HK-2 (cell line): ENCODE data around the gene UGT1A10.
"Not testable (repeated sequence)": the region's sequence is repeated elsewhere in the genome, so short reads cannot be mapped to it uniquely, and the experiment has no call there.

Experiments
- DNase-seq: peaks from one replicate; pipeline ENCODE4 v3.0.0-alpha.2; 2018; ENCODE audit not compliant: unreplicated experiment

UGT1A10 gene

GRCh38 chr2:233636306-233636705, at the start of gene UGT1A10:
Gene UGT1A10, plus strand, starts transcription at chr2:233636448. Its CDS starts 75 bp downstream, at chr2:233636523.
- not testable (repeated sequence) for DNase-seq

- no peak for DNase-seq
Measured at GRCh38 chr2:233588400-233588799, 47.8 kb upstream of the UGT1A10 start.

- not testable (repeated sequence) for DNase-seq
Measured at GRCh38 chr2:233592706-233593105, 43.5 kb upstream of the UGT1A10 start.

GRCh38 chr2:233593201-233593600, 43.0 kb upstream of the UGT1A10 start:
- no peak for DNase-seq

GRCh38 chr2:233597522-233597921, 38.7 kb upstream of the UGT1A10 start:
- no peak for DNase-seq

- no peak for DNase-seq
Measured at GRCh38 chr2:233598952-233599351, 37.3 kb upstream of the UGT1A10 start.

GRCh38 chr2:233600386-233600785, 35.9 kb upstream of the UGT1A10 start:
- peak; percentile 27 for DNase-seq

- no peak for DNase-seq
Measured at GRCh38 chr2:233602076-233602475, 34.2 kb upstream of the UGT1A10 start.

- no peak for DNase-seq
Measured at GRCh38 chr2:233603520-233603919, 32.7 kb upstream of the UGT1A10 start.

- DNase-seq, result no peak
Measured at GRCh38 chr2:233604826-233605225, 31.4 kb upstream of the UGT1A10 start.

- DNase-seq, result no peak
Measured at GRCh38 chr2:233605680-233606079, 30.6 kb upstream of the UGT1A10 start.

GRCh38 chr2:233611284-233611683, 25.0 kb upstream of the UGT1A10 start:
- no peak for DNase-seq

GRCh38 chr2:233617476-233617875, 18.8 kb upstream of the UGT1A10 start, which contains the start of gene UGT1A8:
Gene UGT1A8, plus strand, starts transcription at chr2:233617633. Its CDS starts 75 bp downstream, at chr2:233617708.
- not testable (repeated sequence) for DNase-seq

- no peak for DNase-seq
Measured at GRCh38 chr2:233620204-233620603, 16.0 kb upstream of the UGT1A10 start.

GRCh38 chr2:233621863-233622262, 14.4 kb upstream of the UGT1A10 start:
- DNase-seq, result not testable (repeated sequence)

- no peak for DNase-seq
Measured at GRCh38 chr2:233627331-233628025, 8.8 kb upstream of the UGT1A10 start.

- no peak for DNase-seq
Measured at GRCh38 chr2:233638836-233639235, 2.6 kb downstream of the UGT1A10 start.

- no peak for DNase-seq
Measured at GRCh38 chr2:233639860-233640259, 3.6 kb downstream of the UGT1A10 start.

- DNase-seq, result no peak
Measured at GRCh38 chr2:233643128-233643527, 6.9 kb downstream of the UGT1A10 start.

GRCh38 chr2:233646033-233646432, 9.8 kb downstream of the UGT1A10 start:
- DNase-seq, result not testable (repeated sequence)

GRCh38 chr2:233650981-233651380, 14.7 kb downstream of the UGT1A10 start:
- no peak for DNase-seq

GRCh38 chr2:233651430-233651829, 15.2 kb downstream of the UGT1A10 start:
- no peak for DNase-seq

GRCh38 chr2:233654501-233654900, 18.3 kb downstream of the UGT1A10 start:
- DNase-seq, result no peak

- DNase-seq, result no peak
Measured at GRCh38 chr2:233655043-233655442, 18.8 kb downstream of the UGT1A10 start.
